Tibial artery (tissue), 4 donors: Measurements from ENCODE around the gene CNNM3.
A peak's percentile ranks its signal among the peaks of the same experiment; 100 is the strongest.
"Not testable (repeated sequence)": the region's sequence is repeated elsewhere in the genome, so short reads cannot be mapped to it uniquely, and the experiment has no call there.

Experiments
- DNase-seq, 2 donors: peaks; one replicate each; pipeline ENCODE4 v3.0.0-alpha.2; 2019
- H3K27ac ChIP-seq, 2 donors: fragments of 200-600 bp; sonication (generic) in 1 of 2; 1 replicate in 1 of 2; 2 replicates in 1 of 2; pipeline ENCODE4 v1.5.1; 2018 to 2019; ENCODE audit warnings: mild to moderate bottlenecking in 1 of 2
- H3K27me3 ChIP-seq, 2 donors: fragments of 200-600 bp; sonication (generic) in 1 of 2; one replicate each; pipeline versions ENCODE4 v1.5.1 to v1.6.0; 2016 to 2019
- H3K36me3 ChIP-seq, 3 donors: fragments of 200-600 bp; sonication (generic) in 2 of 3; one replicate each; pipeline ENCODE4 v1.5.1; 2016 to 2019; ENCODE audit warnings: mild to moderate bottlenecking in 2 of 3
- H3K4me1 ChIP-seq, 4 donors: fragments of 200-600 bp; sonication (generic) in 2 of 4; 1 replicate in 3 of 4; 2 replicates in 1 of 4; pipeline ENCODE4 v1.5.1; 2016 to 2019
- H3K4me3 ChIP-seq, 2 donors: fragments of 200-600 bp; sonication (generic) in 1 of 2; 1 replicate in 1 of 2; 2 replicates in 1 of 2; pipeline ENCODE4 v1.5.1; 2018 to 2019; ENCODE audit warnings: mild to moderate bottlenecking in 2 of 2
- H3K9me3 ChIP-seq, 3 donors: fragments of 200-600 bp; sonication (generic) in 1 of 3; one replicate each; pipeline ENCODE4 v1.5.1; 2016 to 2019
- CTCF ChIP-seq, 2 experiments: fragments of 200-600 bp in 1 of 2; fragments of 450-650 bp in 1 of 2; IDR thresholded peaks; one replicate each; pipeline ENCODE4 v1.5.1; 2017 to 2019; ENCODE audit warnings: antibody characterized with exemption in 2 of 2, mild to moderate bottlenecking in 1 of 2, moderate library complexity in 1 of 2
- intact Hi-C: fragments of 100-400 bp; cut with DNase I; formaldehyde crosslinking; loops from one replicate; pipeline ENCODE4 v1.15.0; 2023; ENCODE audit warnings: low total_unique reads

Gene CNNM3

GRCh38 chr2:96787411-96787810 is 28.7 kb upstream of the CNNM3 start:
- TF ChIP-seq CTCF (IDR thresholded peaks at IDR 0.05): no peak
- intact Hi-C loops: no loop called here
- peaks cover 0 to 22% (median 19%) of the 10 kb centered on the region in 4 donors for H3K4me1 ChIP-seq
- no peaks in the 10 kb centered on the region for H3K27me3 ChIP-seq
- H3K27ac ChIP-seq: peak overlapping the region; percentile 54 to 56
- no peak overlapping the region for H3K4me3 ChIP-seq
- no peaks in the 10 kb centered on the region for H3K36me3 ChIP-seq
- DNase-seq: no peak
- H3K9me3 ChIP-seq: no peaks in the 10 kb centered on the region

- no peak overlapping the region for H3K4me3 ChIP-seq
- TF ChIP-seq CTCF (IDR thresholded peaks at IDR 0.05): no peak
- peak; percentile 44 to 78 for DNase-seq
- H3K9me3 ChIP-seq: no peaks in the 10 kb centered on the region
- peaks cover 0 to 22% (median 19%) of the 10 kb centered on the region in 4 donors for H3K4me1 ChIP-seq
- intact Hi-C loops: no loop called here
- no peaks in the 10 kb centered on the region for H3K27me3 ChIP-seq
- H3K27ac ChIP-seq: peak overlapping the region; percentile 54 to 56
- no peaks in the 10 kb centered on the region for H3K36me3 ChIP-seq
Measured at GRCh38 chr2:96788442-96789244, 27.4 kb upstream of the CNNM3 start.

GRCh38 chr2:96789245-96789617 is 26.8 kb upstream of the CNNM3 start:
- Histone ChIP-seq H3K4me3 (no peak overlapping the region), H3K4me1 (peaks cover 0 to 22% (median 19%) of the 10 kb centered on the region in 4 donors), H3K36me3 (no peaks in the 10 kb centered on the region), H3K9me3 (no peaks in the 10 kb centered on the region), H3K27me3 (no peaks in the 10 kb centered on the region), H3K27ac (peak overlapping the region in 1 of 2 donors; percentile 56)
- no peak for DNase-seq
- TF ChIP-seq CTCF (IDR thresholded peaks at IDR 0.05): no peak
- intact Hi-C loops: no loop called here

- H3K36me3 ChIP-seq: peaks cover 0 to 15% (median 11%) of the 10 kb centered on the region in 3 donors
- DNase-seq: no peak
- no peak overlapping the region for H3K27ac ChIP-seq
- no peaks in the 10 kb centered on the region for H3K27me3 ChIP-seq
- no peak for TF ChIP-seq CTCF (IDR thresholded peaks at IDR 0.05)
- H3K4me1 ChIP-seq: peaks cover 0 to 14% (median 12%) of the 10 kb centered on the region in 4 donors
- intact Hi-C loops: no loop called here
- no peaks in the 10 kb centered on the region for H3K9me3 ChIP-seq
- H3K4me3 ChIP-seq: no peak overlapping the region
Measured at GRCh38 chr2:96792772-96793749, 23.0 kb upstream of the CNNM3 start.

GRCh38 chr2:96795076-96795475 is 21.0 kb upstream of the CNNM3 start:
- H3K4me3 ChIP-seq: no peak overlapping the region
- intact Hi-C loops: no loop called here
- no peak for TF ChIP-seq CTCF (IDR thresholded peaks at IDR 0.05)
- no peaks in the 10 kb centered on the region for H3K4me1 ChIP-seq
- no peaks in the 10 kb centered on the region for H3K9me3 ChIP-seq
- no peak for DNase-seq
- peaks cover 0 to 35% (median 28%) of the 10 kb centered on the region in 3 donors for H3K36me3 ChIP-seq
- H3K27me3 ChIP-seq: no peaks in the 10 kb centered on the region
- H3K27ac ChIP-seq: no peak overlapping the region

- H3K4me3 ChIP-seq, DNase-seq, H3K27ac ChIP-seq, H3K4me1 ChIP-seq, intact Hi-C loops, H3K27me3 ChIP-seq, H3K9me3 ChIP-seq: not testable (repeated sequence)
- H3K36me3 ChIP-seq: peaks cover 0 to 40% (median 28%) of the 10 kb centered on the region in 3 donors
Measured at GRCh38 chr2:96796497-96796896, 19.6 kb upstream of the CNNM3 start.
